Peyer's patch (tissue), 4 donors: ENCODE data around the gene TAS2R39.
"Not testable (repeated sequence)": the region's sequence is repeated elsewhere in the genome, so short reads cannot be mapped to it uniquely, and the experiment has no call there.

Experiments used
- POLR2A ChIP-seq, 2 donors: fragments of 450-650 bp; IDR thresholded peaks; one replicate each; pipeline ENCODE4 v1.5.1; 2017; ENCODE audit warnings: antibody characterized with exemption in 2 of 2, mild to moderate bottlenecking in 2 of 2, moderate library complexity in 2 of 2
- TF ChIP-seq, protein P1 (sequence below), 6 experiments: fragments of 450-650 bp in 4 of 6; fragments of 200-600 bp in 2 of 6; sonication (generic) in 1 of 6; IDR thresholded peaks; one replicate each; pipeline ENCODE4 v1.5.1; 2017 to 2019; ENCODE audit warnings: antibody characterized with exemption in 6 of 6, mild to moderate bottlenecking in 3 of 6, moderate library complexity in 1 of 6

DNA sequence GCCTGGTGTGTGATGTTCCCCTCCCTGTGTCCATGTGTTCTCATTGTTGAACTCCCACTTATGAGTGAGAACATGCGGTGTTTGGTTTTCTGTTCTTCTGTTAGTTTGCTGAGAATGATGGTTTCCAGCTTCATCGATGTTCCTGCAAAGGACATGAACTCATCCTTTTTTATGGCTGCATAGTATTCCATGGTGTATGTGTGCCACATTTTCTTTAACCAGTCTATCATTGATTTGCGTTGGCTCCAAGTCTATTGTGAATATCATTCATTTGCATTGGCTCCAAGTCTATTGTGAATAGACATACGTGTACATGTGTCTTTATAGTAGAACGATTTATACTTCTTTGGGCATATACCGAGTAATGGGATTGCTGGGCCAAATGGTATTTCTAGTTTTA lies 32.5 kb upstream of the TAS2R39 start:
- TF ChIP-seq, protein P1, sequence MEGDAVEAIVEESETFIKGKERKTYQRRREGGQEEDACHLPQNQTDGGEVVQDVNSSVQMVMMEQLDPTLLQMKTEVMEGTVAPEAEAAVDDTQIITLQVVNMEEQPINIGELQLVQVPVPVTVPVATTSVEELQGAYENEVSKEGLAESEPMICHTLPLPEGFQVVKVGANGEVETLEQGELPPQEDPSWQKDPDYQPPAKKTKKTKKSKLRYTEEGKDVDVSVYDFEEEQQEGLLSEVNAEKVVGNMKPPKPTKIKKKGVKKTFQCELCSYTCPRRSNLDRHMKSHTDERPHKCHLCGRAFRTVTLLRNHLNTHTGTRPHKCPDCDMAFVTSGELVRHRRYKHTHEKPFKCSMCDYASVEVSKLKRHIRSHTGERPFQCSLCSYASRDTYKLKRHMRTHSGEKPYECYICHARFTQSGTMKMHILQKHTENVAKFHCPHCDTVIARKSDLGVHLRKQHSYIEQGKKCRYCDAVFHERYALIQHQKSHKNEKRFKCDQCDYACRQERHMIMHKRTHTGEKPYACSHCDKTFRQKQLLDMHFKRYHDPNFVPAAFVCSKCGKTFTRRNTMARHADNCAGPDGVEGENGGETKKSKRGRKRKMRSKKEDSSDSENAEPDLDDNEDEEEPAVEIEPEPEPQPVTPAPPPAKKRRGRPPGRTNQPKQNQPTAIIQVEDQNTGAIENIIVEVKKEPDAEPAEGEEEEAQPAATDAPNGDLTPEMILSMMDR (IDR thresholded peaks at IDR 0.05): not testable (repeated sequence)
- TF ChIP-seq POLR2A (IDR thresholded peaks at IDR 0.05): not testable (repeated sequence)
